KG1 (cell line): Measurements from ENCODE around the gene SERPINH1.

Source experiments
- DNase-seq: peaks from one replicate; lab custom pipeline; 2025; lab: John Stamatoyannopoulos, UW

Gene SERPINH1

GRCh38 chr11:75555079-75555811 is 6.8 kb upstream of the SERPINH1 start:
- DNase-seq: no peak

DNA sequence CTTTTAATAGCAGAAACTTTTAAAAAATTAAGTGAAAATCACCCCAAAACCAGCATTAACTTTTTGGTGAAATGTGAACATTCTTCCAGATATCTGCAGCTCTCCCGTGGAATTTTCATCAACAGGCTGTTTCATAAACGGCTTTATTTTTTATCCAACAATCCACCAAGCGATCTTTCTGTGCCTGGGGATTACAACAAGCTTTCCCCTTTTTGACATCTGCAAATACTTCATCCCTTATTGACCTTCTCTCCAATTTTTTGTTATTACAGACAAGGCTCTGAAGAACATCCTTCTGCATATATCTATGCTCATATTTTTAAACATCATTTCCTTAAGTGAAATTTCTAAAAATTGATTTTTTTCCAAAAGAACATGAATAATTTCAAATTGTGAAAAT is 5.8 kb upstream of the SERPINH1 start:
- DNase-seq: no peak

DNA sequence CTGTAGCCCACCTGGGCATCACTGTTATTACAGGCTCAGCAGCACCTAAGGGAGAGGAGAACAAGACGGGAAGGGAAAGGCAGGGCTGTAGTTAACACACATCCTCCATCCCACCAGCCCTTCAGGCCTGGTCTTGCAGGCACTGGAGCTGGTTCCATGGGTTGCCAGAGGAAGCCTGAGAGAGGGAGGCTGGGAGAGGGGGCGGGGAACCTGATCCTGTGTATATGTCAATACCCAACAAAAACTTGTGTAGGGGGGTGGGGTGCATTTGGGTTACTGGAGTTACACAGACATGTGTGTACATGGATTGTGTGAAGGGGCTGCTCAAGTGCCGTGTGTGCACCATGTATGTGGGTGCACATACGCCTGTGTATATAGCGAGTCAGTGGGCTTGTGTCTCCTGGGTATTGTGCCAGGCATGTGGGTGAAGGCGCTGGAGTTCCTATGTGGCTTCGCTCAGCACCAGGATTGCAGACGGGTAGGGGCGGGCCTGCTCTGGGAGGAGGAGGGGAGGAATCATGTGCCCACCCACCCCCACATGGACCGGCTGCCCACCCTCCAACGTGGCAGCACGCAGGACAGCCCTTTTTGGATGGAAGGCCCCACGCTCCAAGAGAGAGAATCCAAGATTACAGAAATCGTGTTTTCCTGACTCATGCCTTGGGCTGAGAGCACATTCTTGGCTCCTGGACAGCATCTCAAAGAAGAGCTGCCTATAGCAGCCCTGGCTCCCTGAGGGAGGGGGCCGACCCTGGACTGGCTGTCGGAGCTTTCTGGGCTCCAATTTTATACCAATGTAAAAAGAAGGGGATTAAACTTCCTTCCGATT is 4.2 kb upstream of the SERPINH1 start:
- DNase-seq: no peak

DNA sequence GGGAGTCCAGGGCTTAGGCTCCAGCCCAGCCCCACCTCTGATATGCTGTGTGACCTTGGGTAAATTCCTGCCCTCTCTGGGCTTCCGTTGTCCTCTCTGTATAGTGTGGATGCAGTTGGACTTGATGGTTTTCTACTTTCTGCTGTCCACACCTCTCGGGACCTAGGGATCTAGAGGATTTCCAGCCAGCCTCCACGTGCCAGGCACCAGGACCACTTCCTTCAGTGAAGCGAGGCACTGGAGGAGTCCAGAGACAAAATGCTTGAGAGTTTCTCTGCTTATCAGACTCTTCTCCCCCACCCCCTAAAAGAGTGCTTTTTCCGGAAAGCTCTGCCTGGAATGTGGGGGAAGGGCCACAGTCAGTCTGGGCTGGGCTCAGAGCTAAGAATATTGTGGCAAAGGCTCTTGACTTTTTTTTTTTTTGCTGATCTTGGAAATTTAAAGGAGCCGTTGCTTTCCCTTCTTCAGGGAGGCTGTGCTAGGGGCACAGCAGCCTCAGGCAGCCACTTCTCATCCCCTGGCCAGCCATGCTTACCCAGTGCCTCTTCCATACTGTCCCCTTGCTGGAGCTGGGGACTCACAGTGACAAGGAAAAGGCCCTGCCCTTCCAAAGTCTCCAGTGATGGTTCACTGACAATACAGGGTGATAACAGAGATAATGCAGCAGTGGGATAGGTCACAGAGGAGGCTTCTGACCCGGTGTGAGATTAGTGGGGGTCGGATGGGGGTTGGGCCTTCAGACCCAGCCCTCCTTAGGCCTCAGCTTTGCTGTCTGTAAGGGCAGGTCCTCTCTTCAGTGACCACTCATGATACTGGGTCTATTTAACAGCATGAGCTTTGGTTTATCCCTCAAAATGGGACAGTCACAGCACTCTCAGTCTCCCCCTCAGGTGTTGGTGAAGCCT is 2.9 kb upstream of the SERPINH1 start:
- no peak for DNase-seq

- DNase-seq: no peak
Measured at GRCh38 chr11:75560644-75561043, 1.4 kb upstream of the SERPINH1 start.

DNA sequence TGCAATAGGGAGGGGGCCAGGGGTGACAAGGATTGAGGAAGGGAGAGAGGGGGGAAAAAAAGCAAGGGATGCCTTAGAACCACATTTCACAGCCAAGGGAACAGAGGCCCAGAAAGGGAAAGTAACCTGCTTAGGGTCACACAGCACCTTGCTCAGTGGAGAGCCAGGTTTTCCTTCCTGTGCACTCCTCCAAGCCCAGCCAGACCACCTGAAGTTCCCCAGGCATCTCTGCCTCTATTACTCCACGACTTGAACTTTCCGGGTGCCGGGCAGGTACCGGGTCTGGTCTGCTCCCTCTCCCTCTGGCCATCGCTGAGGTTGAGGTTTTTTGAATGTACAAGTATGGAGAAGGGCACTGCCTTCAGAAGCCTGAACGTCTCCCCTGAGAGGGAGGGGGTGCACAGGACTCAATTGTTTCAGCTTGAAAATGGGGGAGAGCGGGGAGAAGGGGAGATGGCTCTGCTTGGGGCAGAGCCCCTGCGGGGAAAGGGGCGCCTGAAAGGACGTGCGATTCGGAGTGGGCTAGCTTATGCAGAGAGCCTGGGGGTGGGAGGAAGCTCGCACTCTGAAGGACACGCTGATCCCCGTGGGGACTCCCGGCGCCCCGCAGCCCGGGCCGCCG is 516 bp upstream of the SERPINH1 start:
- DNase-seq: no peak

DNA sequence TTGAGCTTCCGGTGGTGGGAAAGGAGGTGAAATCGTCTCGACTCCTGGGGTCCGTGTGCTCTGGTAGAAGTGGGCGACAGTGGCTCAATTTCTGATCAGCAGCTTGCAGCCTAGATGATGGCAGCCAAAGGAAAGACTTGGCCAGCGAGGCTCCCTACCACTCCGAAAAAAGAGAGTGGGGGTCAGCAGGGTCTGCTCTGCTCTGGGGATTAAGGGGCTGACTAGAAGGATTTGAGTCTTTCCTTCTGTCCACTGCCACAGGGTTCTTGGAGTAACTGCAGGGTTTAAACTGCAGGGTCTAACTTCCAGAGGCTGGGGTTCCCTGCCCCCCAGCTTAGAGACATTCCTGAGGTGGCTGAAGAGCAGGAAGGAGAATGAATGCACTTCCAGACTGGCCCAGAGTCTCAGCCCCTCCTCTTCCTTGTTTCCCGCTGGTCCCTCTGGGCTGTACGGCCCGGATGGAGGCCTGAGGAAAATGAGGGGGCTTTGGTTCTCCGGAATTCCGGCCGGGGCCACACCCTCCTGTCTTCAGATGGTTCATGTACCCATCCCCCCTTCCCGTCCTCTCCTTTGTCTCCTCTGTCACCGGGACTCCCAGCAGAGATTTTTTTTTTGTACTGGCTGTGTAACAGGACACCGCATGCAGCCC is 907 bp downstream of the SERPINH1 start:
- DNase-seq: no peak

DNA sequence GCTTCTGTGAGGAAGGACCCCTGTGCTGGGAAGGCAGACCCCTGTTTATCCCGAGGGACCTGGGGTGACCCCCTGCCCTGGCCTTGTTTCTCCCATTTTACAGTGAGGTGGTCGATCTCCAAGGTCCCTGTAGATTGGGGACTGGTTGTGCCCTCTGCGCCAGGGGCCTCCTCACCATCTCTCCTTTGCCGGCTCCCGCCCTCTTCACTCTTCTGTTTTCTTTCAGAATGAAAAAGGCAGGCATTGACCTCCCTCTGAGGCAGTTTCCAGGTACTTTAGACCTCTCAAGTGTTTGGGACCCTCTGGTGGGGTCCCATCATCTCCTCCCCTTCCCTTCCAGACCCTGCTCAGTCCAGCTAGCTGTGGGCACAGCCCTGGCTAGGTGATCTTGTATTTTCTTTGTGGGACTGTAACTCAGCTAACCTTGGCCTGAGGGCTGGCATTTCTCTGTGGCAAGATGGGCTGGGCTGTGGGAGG is 1.5 kb downstream of the SERPINH1 start:
- no peak for DNase-seq

GRCh38 chr11:75563978-75564552 is 2.0 kb downstream of the SERPINH1 start:
- DNase-seq: no peak

DNA sequence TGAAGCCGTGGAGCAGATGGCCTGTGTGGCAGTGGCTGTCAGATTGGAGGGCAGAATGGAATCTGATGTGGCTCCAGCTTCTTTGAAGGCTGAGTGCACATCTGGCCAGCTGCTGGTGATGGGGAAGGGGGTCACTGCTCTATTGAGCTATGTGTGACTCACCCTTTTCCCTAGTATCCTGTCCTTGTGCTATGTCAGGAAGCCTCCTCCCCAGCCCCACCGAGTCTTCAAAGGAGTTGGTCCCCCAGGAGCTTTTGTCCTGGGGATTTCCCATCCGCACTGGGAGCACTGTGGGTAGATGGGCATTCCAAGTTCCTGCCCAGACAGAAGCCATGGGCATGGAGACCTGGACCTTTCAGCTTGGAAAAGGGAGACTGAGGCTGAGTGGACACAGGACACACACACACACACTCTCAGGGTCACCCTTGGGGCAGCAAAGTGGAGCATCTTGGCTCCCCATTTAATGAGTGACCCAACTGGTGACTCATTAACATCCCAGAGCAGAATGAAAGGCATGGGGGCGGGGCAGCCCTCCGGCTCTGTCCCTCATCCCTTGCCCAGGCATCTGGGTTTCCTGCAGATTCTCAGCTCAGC is 3.3 kb downstream of the SERPINH1 start:
- DNase-seq: no peak

GRCh38 chr11:75565916-75566762 is 4.1 kb downstream of the SERPINH1 start:
- DNase-seq: no peak

DNA sequence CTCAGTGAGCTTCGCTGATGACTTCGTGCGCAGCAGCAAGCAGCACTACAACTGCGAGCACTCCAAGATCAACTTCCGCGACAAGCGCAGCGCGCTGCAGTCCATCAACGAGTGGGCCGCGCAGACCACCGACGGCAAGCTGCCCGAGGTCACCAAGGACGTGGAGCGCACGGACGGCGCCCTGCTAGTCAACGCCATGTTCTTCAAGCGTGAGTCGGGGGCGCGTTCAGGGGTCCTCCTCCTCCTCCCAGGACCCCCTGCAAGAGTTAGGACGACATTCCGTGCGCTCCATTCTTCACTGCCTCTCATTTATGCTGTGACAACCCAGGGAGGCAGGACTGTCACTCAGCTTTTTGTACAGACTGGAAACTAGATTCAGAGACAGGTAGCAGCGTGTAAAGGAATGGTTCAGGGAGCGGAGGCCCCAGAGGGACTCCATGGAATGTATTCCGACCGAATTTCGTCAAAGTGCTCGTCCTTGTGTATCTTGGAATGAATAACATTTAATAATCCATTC is 4.8 kb downstream of the SERPINH1 start:
- no peak for DNase-seq

GRCh38 chr11:75567971-75568370 is 5.9 kb downstream of the SERPINH1 start:
- no peak for DNase-seq

- no peak for DNase-seq
Measured at GRCh38 chr11:75568616-75569219, 6.7 kb downstream of the SERPINH1 start.

- no peak for DNase-seq
Measured at GRCh38 chr11:75570559-75571139, 8.6 kb downstream of the SERPINH1 start.

- DNase-seq: no peak
Measured at GRCh38 chr11:75571625-75572024, 9.6 kb downstream of the SERPINH1 start.

GRCh38 chr11:75572744-75573143 is 10.7 kb downstream of the SERPINH1 start:
- no peak for DNase-seq
